ENCODE results near the gene GPHN.

GPHN gene

DNA sequence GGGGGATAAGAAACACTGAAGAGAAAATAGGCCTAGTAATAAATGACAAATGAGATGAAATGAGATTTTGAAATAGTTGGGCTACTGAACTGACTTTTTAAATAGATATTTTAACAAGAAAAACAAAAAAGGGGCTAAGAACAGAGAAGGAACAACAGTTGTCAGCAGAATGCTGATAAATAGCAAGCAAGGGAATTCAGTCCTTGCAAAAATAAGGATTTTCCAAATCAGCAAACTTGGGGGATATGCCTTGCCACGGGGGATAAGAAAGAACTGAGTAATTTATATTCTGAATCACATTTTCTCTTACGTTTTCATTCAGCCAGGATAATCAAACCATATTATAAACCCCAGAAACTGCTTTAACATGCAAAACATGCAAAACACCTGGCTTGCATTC lies 34.7 kb upstream of the GPHN start:
- no peak for DNase-seq (ENCODE audit: low read depth)
- TF ChIP-seq, protein P1, sequence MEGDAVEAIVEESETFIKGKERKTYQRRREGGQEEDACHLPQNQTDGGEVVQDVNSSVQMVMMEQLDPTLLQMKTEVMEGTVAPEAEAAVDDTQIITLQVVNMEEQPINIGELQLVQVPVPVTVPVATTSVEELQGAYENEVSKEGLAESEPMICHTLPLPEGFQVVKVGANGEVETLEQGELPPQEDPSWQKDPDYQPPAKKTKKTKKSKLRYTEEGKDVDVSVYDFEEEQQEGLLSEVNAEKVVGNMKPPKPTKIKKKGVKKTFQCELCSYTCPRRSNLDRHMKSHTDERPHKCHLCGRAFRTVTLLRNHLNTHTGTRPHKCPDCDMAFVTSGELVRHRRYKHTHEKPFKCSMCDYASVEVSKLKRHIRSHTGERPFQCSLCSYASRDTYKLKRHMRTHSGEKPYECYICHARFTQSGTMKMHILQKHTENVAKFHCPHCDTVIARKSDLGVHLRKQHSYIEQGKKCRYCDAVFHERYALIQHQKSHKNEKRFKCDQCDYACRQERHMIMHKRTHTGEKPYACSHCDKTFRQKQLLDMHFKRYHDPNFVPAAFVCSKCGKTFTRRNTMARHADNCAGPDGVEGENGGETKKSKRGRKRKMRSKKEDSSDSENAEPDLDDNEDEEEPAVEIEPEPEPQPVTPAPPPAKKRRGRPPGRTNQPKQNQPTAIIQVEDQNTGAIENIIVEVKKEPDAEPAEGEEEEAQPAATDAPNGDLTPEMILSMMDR (IDR thresholded peaks at IDR 0.05; ENCODE audit: low read depth, low read length, missing control alignments), result no peak
- no peak overlapping the region for H3K4me3 ChIP-seq (ENCODE audit: low read depth, low read length)

DNA sequence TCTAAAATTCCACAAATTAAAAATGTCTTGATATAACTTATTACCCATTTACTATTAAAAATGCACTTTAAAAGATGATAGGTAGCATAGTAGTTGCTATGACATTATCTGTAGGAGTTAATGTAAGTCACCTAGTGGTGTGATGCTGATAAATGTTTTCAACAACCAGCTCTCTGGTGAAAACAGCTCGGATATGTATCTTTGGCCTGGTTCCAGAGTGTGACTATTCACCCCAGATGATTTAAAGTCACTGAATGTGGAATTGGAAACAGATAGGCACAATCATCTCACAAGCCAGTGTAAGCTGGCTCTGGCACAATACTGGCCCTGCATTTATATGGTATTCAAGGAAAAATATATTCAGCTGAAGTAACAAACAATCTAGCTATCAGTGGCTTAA lies 31.0 kb upstream of the GPHN start:
- TF ChIP-seq, protein P1 (IDR thresholded peaks at IDR 0.05; ENCODE audit: low read depth, low read length, missing control alignments), result no peak
- H3K4me3 ChIP-seq (ENCODE audit: low read depth, low read length), result no peak overlapping the region
- DNase-seq (ENCODE audit: low read depth), result no peak

DNA sequence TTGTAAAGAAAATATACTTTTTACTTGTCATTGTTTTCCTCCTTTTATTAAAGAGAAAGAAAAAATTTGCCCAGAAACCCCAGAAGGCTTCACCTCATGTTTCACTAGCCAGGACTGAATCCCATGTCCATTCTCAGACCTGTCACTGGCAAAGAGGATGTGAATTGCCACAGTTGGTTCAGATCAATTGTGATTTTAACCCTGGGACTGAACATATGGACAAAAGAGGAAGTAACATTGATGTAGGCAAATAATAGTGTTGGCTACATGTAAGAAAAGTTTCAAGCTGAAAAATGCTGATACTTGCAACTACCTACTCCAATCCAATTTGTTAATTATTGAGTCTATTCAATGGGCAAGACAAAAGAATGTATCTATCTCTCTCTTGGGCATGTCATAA lies 30.4 kb upstream of the GPHN start:
- no peak for DNase-seq (ENCODE audit: low read depth)
- TF ChIP-seq, protein P1 (IDR thresholded peaks at IDR 0.05; ENCODE audit: low read depth, low read length, missing control alignments), result no peak

DNA sequence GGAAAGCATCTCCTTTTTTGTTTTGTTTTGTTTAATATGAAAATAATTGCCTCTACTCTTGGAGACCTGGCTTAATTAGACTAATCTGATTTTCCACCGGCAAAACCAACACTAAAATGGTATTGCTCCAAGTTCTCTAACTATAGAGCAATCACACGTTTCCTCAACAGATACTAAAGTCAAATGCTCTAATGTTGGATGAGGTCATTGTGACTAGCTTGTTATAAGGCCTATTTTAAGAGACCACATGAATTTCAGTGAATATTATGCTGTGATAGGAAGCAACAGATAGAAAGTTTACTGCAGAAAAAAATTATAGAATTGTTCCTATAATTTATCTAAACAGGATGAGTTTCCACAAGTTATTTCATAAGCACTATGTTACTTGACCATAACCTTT lies 25.1 kb upstream of the GPHN start:
- DNase-seq (ENCODE audit: low read depth), result no peak
- TF ChIP-seq, protein P1 (IDR thresholded peaks at IDR 0.05; ENCODE audit: low read depth, low read length, missing control alignments), result no peak
- H3K4me3 ChIP-seq (ENCODE audit: low read depth, low read length), result no peak overlapping the region

More for the DNA sequence above, 30.4 kb upstream of the GPHN start:
- no peak overlapping the region for H3K4me3 ChIP-seq (ENCODE audit: low read depth, low read length)

DNA sequence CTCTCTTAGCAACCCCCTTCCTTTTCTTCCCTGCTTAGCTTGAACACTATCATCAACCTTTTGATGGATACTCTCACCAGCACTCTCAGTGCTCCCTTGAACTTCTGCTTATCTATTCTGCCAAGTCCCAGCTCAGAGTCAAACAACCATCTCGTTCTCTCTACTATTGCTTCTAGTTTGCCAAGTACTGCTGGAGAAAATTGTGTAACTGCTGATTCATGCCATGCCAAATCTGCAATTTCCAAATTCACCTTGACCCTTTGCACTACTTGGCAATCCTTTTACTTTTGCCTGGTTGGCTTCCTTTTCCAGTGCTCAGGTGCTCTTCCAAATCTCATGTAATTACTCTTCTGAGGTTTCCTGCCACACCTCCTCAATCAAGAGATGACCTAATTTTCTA lies 24.6 kb upstream of the GPHN start:
- TF ChIP-seq, protein P1 (IDR thresholded peaks at IDR 0.05; ENCODE audit: low read depth, low read length, missing control alignments), result no peak
- no peak for DNase-seq (ENCODE audit: low read depth)

DNA sequence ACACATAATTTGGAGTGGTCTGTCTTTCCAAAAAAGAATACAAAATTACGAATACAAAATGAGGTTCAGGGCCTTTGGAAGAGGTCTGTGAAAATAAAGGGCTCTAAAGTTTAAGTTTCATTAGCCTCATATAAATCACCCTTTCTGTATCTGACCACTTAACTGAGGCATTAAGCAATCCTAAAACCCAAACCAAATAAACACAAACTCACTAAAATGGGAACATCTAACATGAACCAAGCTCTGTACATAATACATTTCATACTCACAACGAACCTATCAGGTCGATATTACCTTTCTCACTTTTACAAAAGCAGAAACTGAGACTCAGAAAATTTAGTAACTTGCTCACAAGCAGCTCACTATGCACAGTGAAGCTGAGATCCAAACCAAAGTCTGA lies 22.9 kb upstream of the GPHN start:
- no peak for DNase-seq (ENCODE audit: low read depth)
- no peak overlapping the region for H3K4me3 ChIP-seq (ENCODE audit: low read depth, low read length)
- TF ChIP-seq, protein P1 (IDR thresholded peaks at IDR 0.05; ENCODE audit: low read depth, low read length, missing control alignments), result no peak

More for the DNA sequence above, 24.6 kb upstream of the GPHN start:
- H3K4me3 ChIP-seq (ENCODE audit: low read depth, low read length), result no peak overlapping the region

DNA sequence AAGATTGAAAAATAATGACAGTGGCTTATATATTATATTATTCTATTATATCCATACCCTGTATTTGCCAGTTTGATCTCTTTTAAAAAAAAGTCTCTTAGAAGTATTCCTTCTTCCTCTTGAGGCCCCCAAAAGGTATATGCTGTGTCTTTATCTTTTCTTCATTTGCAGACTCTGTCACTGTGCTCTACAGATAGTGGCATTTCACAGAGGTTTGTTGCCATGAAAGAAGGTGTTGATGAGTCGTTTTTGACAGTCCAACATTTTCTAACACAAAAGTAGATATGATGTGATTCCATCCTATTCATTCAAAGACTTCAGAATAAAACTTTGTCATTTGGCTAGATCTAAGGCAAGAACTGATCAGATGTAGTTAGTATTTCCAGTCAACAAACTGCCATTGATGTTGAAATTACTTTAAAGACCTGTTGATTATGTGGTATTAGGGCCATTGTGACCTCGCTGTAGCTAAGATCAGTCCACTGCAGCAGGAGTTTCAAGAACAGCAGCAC lies 22.0 kb upstream of the GPHN start, which contains the start of gene CCDC196:
Gene CCDC196, plus strand, starts transcription at position 462 of the 512 bp plus-strand sequence. CDS start 132 bp downstream, outside the sequence.
- DNase-seq (ENCODE audit: low read depth), result no peak
- no peak within 1 kb of the TSS for H3K4me3 ChIP-seq (ENCODE audit: low read depth, low read length)
- TF ChIP-seq, protein P1 (IDR thresholded peaks at IDR 0.05; ENCODE audit: low read depth, low read length, missing control alignments), result no peak

Measured in GM12864 (cell line).